BLaER1 treated with 17β-estradiol and CSF1 and Interleukin-3, amounts not matched to agents 10 nM and 100 nM (cell line): Measurements from ENCODE around the gene GIGYF1.

Experiments
- H3K27ac ChIP-seq, 11 experiments: shearing (Covaris generic); formaldehyde crosslinking; 2 replicates each; pipeline ENCODE4 v1.8.1; 2022
- H3K27me3 ChIP-seq, 11 experiments: shearing (Covaris generic); formaldehyde crosslinking; 2 replicates each; pipeline ENCODE4 v1.8.1; 2022
- H3K36me3 ChIP-seq, 11 experiments: shearing (Covaris generic); formaldehyde crosslinking; 2 replicates each; pipeline ENCODE4 v1.8.1; 2022
- H3K4me1 ChIP-seq, 10 experiments: shearing (Covaris generic); formaldehyde crosslinking; 2 replicates each; pipeline ENCODE4 v1.8.1; 2022
- H3K4me2 ChIP-seq, 11 experiments: shearing (Covaris generic); formaldehyde crosslinking; 2 replicates each; pipeline ENCODE4 v1.8.1; 2022
- H3K4me3 ChIP-seq, 10 experiments: shearing (Covaris generic); formaldehyde crosslinking; 2 replicates each; pipeline ENCODE4 v1.8.1; 2022
- H3K9ac ChIP-seq, 11 experiments: shearing (Covaris generic); formaldehyde crosslinking; 2 replicates each; pipeline ENCODE4 v1.8.1; 2022
- H3K9me3 ChIP-seq, 11 experiments: shearing (Covaris generic); formaldehyde crosslinking; replicated peaks in 1 of 11; 2 replicates each; pipeline ENCODE4 v1.8.1; 2022
- H4K20me1 ChIP-seq, 11 experiments: shearing (Covaris generic); formaldehyde crosslinking; 2 replicates each; pipeline ENCODE4 v1.8.1; 2022
- Cebpa-rat ChIP-seq, 11 experiments: shearing (Covaris generic); IDR thresholded peaks; 2 replicates each; pipeline ENCODE4 v1.8.1; 2022

Gene GIGYF1

DNA sequence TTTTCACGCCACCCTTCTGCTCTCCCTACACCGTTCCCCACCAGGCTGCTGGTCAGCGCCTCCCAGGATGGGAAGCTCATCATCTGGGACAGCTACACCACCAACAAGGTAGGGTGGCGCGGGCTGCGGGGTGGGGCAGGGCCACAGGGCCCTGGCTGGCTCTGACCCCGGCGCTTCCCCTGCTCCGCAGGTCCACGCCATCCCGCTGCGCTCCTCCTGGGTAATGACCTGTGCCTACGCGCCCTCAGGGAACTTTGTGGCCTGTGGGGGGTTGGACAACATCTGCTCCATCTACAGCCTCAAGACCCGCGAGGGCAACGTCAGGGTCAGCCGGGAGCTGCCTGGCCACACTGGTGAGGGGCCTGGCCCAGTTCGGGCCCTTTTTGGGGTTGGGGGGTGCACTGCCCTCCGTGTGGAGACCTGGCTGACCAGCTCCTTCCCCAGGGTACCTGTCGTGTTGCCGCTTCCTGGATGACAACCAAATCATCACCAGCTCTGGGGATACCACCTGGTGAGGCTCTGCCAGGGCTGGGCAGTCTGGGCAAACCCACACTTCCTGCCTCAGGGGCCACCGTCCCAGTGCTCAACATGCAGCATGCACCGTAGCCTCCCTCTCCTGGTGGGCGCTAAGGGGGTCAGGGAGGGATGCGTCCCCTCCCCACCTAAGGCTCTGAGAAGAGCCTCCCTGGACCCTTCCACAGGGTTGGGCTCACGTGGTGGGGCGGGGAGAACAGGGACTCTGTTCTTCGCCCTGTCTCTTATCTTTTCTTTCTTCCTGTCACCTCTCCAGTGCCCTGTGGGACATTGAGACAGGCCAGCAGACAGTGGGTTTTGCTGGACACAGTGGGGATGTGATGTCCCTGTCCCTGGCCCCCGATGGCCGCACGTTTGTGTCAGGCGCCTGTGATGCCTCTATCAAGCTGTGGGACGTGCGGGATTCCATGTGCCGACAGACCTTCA is 16.5 kb downstream of the GIGYF1 start:
- TF ChIP-seq Cebpa-rat (IDR thresholded peaks at IDR 0.05), result no peak
- Histone ChIP-seq H3K27ac (peak overlapping the region in 5 of 11 experiments; percentile 1 to 97 (median 38); a peak in 8 of 22 replicates), H3K4me2 (peak overlapping the region in 9 of 11 experiments; percentile 79 to 96 (median 85); a peak in 16 of 22 replicates), H3K27me3 (no peaks in the 10 kb centered on the region), H3K36me3 (peaks cover 62 to 64% (median 63%) of the 10 kb centered on the region in 11 experiments), H4K20me1 (peaks cover 72 to 81% (median 76%) of the 10 kb centered on the region in 11 experiments), H3K9me3 (no peaks in the 10 kb centered on the region), H3K9ac (peak overlapping the region in 9 of 11 experiments; percentile 5 to 98 (median 90); a peak in 16 of 22 replicates), H3K4me3 (no peak overlapping the region; a peak in 1 of 20 replicates), H3K4me1 (peaks cover 11 to 62% (median 32%) of the 10 kb centered on the region in 10 experiments; a peak in 19 of 20 replicates)

DNA sequence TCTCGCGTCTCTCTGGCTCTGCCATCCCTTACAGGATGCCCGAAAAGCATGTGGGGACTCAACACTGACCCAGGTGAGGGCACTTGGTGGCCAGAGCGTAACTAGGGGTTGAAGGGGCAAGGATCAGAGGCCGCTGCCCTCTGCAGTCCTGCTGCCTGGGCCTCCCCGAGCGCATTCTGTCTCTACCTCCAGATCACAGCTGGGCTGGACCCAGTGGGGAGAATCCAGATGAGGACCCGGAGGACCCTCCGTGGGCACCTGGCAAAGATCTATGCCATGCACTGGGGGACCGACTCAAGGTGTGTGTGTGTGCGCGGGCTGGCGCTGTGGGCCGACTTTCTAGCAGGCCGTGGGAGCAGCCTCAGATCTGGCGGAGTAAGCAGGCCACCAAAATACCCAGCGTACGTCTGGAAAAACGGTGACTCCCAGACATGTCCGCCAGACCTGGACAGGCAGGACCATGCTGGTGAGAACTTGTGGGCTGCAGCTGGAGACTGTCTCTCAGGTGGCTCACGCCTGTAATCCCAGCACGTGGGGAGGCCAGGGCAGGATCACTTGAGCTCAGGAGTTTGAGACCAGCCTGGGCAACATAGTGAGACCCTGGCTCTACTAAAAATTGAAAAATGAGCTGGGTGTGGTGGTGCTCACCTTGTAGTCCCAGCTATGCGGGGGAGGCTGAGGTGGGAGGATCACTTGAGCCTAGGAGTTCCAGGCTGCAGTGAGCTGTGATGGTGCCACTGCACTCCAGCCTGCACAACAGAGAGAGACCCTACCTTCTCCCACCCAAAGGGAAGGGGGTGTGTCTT is 17.3 kb downstream of the GIGYF1 start:
- Histone ChIP-seq H3K9ac (peak overlapping the region in 10 of 11 experiments; percentile 28 to 98 (median 92); a peak in 17 of 22 replicates), H3K9me3 (no peaks in the 10 kb centered on the region), H3K27ac (peak overlapping the region in 8 of 11 experiments; percentile 34 to 97 (median 56); a peak in 13 of 22 replicates), H3K4me1 (peaks cover 12 to 59% (median 32%) of the 10 kb centered on the region in 10 experiments; a peak in 19 of 20 replicates), H3K4me2 (peak overlapping the region; percentile 27 to 96 (median 85); a peak in 21 of 22 replicates), H3K27me3 (no peaks in the 10 kb centered on the region), H3K36me3 (peaks cover 54 to 55% (median 55%) of the 10 kb centered on the region in 11 experiments), H4K20me1 (peaks cover 63 to 72% (median 67%) of the 10 kb centered on the region in 11 experiments), H3K4me3 (peak overlapping the region in 9 of 10 experiments; percentile 86 to 100 (median 97); a peak in 16 of 20 replicates)
- no peak for TF ChIP-seq Cebpa-rat (IDR thresholded peaks at IDR 0.05)

DNA sequence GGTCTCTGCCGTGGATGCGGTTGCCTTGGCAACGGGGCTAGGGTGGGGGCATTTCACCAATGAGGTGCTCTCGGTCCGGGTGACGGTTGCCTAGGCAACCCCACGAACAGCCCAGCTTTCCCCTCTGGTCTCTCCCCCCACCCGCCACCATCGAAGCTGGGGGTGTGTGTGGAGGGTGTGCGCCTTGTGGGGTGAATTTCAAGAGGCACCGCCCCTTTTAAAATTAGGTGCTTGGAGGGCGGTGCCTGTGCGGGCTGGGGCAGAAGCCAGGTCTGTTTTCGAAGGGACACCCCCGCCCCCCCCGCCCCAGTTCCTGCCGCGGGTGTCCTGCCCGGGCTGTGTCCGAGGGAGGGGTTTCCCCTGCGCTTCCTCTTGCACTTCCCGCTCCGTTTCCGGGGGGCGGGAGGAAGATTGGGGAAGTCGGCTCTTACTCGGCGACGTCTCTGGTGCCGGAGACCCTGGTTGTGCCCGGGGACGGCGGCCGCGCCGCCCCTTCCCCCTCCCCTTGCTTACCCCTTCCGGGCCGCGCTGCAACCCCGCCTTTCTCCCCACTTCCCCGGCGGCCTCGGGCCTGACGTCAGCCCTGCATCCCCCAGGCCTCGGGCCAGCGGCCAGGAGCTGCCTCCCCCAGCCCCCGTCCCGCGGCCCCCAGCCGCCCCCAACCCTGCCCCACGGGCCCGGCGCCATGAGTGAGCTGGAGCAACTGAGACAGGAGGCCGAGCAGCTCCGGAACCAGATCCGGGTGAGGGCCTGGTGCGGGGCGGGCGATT is 18.3 kb downstream of the GIGYF1 start:
- H3K36me3 ChIP-seq, result peaks cover 44 to 46% (median 45%) of the 10 kb centered on the region in 11 experiments
- peak overlapping the region in 10 of 11 experiments; percentile 66 to 97 (median 93); a peak in 18 of 22 replicates for H3K27ac ChIP-seq
- TF ChIP-seq Cebpa-rat (IDR thresholded peaks at IDR 0.05), result no peak
- peak overlapping the region; percentile 63 to 96 (median 85) for H3K4me2 ChIP-seq
- peak overlapping the region; percentile 86 to 100 (median 96) for H3K4me3 ChIP-seq
- H3K27me3 ChIP-seq, result no peaks in the 10 kb centered on the region
- H3K4me1 ChIP-seq, result peaks cover 12 to 53% (median 32%) of the 10 kb centered on the region in 10 experiments; a peak in 19 of 20 replicates
- H3K9ac ChIP-seq, result peak overlapping the region; percentile 90 to 98 (median 95); a peak in 21 of 22 replicates
- no peaks in the 10 kb centered on the region for H3K9me3 ChIP-seq
- H4K20me1 ChIP-seq, result peaks cover 54 to 63% (median 57%) of the 10 kb centered on the region in 11 experiments

DNA sequence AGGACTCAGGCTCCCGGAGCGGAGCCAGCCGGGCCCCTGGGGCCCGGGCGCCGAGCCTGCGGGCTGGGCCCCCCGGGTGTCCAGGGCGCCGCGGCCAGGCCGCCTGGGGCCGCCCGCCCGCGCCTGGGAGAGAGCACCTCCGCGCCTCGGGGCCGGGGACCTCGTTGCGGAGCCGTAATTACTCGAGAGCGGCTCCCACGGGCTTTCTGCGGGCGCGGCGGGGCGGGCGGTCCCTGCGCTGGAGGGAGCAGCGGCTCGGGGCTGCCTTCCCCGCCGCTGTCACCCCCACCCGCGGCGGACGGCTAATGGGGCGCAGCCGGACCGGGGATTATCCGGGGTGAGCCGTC is 19.0 kb downstream of the GIGYF1 start:
- Histone ChIP-seq H3K4me2 (peak overlapping the region; percentile 63 to 96 (median 85)), H3K4me1 (peaks cover 12 to 49% (median 32%) of the 10 kb centered on the region in 10 experiments; a peak in 19 of 20 replicates), H3K9ac (peak overlapping the region; percentile 90 to 98 (median 95)), H4K20me1 (peaks cover 47 to 56% (median 51%) of the 10 kb centered on the region in 11 experiments), H3K4me3 (peak overlapping the region; percentile 86 to 100 (median 96)), H3K36me3 (peaks cover 37 to 39% (median 38%) of the 10 kb centered on the region in 11 experiments), H3K27me3 (no peaks in the 10 kb centered on the region), H3K9me3 (no peaks in the 10 kb centered on the region), H3K27ac (peak overlapping the region; percentile 91 to 97 (median 93))
- no peak for TF ChIP-seq Cebpa-rat (IDR thresholded peaks at IDR 0.05)

DNA sequence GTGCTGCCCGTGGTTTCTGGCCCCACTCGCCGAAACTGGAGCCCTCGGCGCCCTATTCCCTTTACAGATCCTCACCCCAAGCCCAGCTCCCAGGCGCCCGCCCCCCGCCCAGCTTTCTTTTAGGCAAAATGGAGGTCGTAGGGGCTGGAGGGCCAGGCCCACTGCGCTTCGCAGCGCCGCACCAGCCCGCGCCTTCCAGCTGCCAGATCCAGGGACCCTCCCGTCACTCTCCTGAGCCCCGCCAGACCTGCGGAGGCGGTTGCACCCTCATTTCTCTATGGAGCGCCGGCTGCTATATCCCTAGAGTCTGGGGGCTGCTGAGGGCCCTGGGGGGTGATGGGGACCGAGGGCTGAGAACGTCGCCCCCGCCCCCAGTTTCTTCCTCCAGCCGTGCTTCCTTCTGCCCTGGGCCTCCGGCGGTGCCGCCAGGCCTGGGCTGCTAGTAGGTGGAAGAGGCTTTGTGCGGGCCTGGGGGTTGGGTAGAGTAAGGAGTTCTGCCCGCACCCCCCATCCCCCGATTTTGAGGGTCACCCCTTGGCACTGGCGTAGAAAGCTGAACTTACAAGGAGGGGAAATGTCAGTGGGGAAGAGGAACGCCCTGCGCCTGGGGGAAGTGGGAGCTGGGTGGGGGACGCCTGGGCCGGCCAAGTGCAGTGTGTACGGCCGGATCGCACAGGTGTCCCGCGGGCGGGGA is 19.5 kb downstream of the GIGYF1 start:
- H3K9ac ChIP-seq, result peak overlapping the region; percentile 90 to 98 (median 95)
- H3K36me3 ChIP-seq, result peaks cover 32 to 33% (median 33%) of the 10 kb centered on the region in 11 experiments
- H3K27ac ChIP-seq, result peak overlapping the region; percentile 91 to 97 (median 93)
- peak overlapping the region; percentile 86 to 100 (median 96) for H3K4me3 ChIP-seq
- H4K20me1 ChIP-seq, result peaks cover 42 to 51% (median 45%) of the 10 kb centered on the region in 11 experiments
- H3K9me3 ChIP-seq, result no peaks in the 10 kb centered on the region
- peaks cover 16 to 48% (median 30%) of the 10 kb centered on the region in 10 experiments for H3K4me1 ChIP-seq
- TF ChIP-seq Cebpa-rat (IDR thresholded peaks at IDR 0.05), result no peak
- H3K4me2 ChIP-seq, result peak overlapping the region; percentile 63 to 96 (median 85)
- H3K27me3 ChIP-seq, result no peaks in the 10 kb centered on the region

DNA sequence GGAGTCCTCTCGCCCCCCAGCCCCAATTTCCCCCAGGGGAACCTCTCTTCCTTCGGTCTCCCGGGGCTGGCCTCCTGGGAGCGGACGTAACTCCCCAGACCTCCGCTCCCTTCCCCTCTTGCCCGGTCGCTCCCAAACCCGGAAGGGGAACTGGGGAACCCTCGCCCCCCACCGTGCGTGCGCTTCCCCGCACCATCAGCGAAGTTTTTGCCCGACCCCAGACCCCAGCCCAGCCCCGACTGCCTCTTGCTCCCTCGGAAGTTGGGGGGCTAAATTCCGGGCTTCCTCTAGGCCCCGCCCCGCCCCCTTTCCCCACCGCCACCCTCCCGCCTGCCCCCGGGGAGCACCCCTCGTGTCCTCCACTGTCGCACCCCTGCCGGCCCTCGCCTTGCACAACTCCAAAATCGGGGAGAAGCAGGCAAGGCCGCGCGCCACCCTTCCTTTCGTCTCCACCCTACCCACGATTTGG is 20.1 kb downstream of the GIGYF1 start:
- Histone ChIP-seq H3K4me2 (peak overlapping the region; percentile 63 to 96 (median 85)), H3K27me3 (no peaks in the 10 kb centered on the region), H3K9ac (peak overlapping the region; percentile 90 to 98 (median 95)), H3K36me3 (peaks cover 26 to 28% (median 27%) of the 10 kb centered on the region in 11 experiments), H4K20me1 (peaks cover 36 to 45% (median 40%) of the 10 kb centered on the region in 11 experiments), H3K9me3 (no peaks in the 10 kb centered on the region), H3K27ac (peak overlapping the region; percentile 91 to 97 (median 93)), H3K4me1 (peaks cover 16 to 42% (median 28%) of the 10 kb centered on the region in 10 experiments), H3K4me3 (peak overlapping the region; percentile 86 to 100 (median 96))
- TF ChIP-seq Cebpa-rat (IDR thresholded peaks at IDR 0.05), result no peak

DNA sequence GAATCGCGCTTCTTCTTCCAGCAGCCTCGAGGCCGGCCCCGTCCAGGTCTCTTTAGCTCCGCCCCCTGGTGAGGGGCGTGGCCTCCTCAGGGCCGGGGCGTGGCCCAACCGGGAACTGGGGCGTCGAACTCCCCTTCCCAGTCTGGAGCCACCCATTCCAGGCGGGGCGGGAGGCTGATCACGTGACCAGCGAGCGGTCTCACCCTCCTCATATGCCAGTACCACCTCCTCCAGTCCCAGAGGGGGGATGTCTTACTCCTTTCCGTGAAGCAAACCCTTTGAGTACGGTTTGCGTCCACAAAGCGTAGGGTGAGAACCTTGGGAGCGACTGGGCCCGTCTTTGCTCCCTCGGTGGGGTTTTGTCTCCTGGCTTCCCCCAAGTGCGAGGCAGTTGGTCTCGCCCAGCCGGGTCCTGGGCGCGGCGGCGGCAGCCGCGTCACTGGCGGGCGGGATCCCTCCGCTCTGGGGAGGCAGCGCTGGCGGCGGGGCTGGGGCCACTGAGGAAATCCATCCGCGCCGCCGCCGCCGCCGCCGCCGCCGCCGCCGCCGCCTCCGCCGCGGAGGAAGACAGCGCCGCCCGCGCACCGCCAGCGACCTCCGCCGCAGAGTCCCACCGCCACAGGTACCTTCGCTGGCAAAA is 20.6 kb downstream of the GIGYF1 start, which contains the start of gene GNB2:
GNB2 (plus strand) TSS at position 439 of the 640 bp plus-strand sequence. CDS start 2,526 bp downstream, outside the sequence.
- Histone ChIP-seq H3K9me3 (no peaks in the 10 kb centered on the region), H3K4me3 (peak within 1 kb of the TSS; percentile 86 to 100 (median 96)), H3K27me3 (no peaks in the 10 kb centered on the region), H3K4me1 (peaks cover 14 to 37% (median 26%) of the 10 kb centered on the region in 10 experiments), H3K9ac (peak within 1 kb of the TSS; percentile 90 to 98 (median 95)), H3K4me2 (peak within 1 kb of the TSS; percentile 79 to 96 (median 89)), H3K27ac (peak within 1 kb of the TSS; percentile 91 to 97 (median 93)), H4K20me1 (peaks cover 31 to 39% (median 34%) of the 10 kb centered on the region in 11 experiments), H3K36me3 (peaks cover 21 to 22% (median 22%) of the 10 kb centered on the region in 11 experiments)
- TF ChIP-seq Cebpa-rat (IDR thresholded peaks at IDR 0.05), result no peak
